Measurements from ENCODE around the gene HLA-C. TPM values are rescaled to one million over a fixed set of nuclear protein-coding genes. Genes with fewer than 3 reads are reported as not detected.

Gene HLA-C
- total and polyA plus RNA-seq, 10 of the 15 experiments (the other 5 are each of a cell fraction or from before 2014, with no cell fraction given): 121 to 1,092 (median 806) TPM

GRCh38 chr6:31272436-31272835 is 544 bp upstream of the HLA-C start:
- Histone ChIP-seq H3K79me2 (ENCODE audit: control insufficient read depth, insufficient read depth, low read length) (peaks cover 32% of the 10 kb centered on the region), H3K4me3 (peak overlapping the region; percentile 83), H3K9me3 (replicated peaks; ENCODE audit: control insufficient read depth, insufficient read depth, low read length) (no peaks in the 10 kb centered on the region), H4K20me1 (ENCODE audit: control insufficient read depth, insufficient read depth) (peaks cover 15% of the 10 kb centered on the region), H3K27me3 (replicated peaks in 1 of 2; ENCODE audit: control insufficient read depth in 2 of 2, insufficient read depth in 2 of 2, low read length in 1 of 2) (no peaks in the 10 kb centered on the region), H2AFZ (ENCODE audit: control insufficient read depth, low read depth, low read length) (peak overlapping the region; percentile 37), H3K4me1 (ENCODE audit: control insufficient read depth, insufficient read depth, low read length) (peaks cover 21% of the 10 kb centered on the region), H3K9ac (ENCODE audit: control insufficient read depth, insufficient read depth, low read length) (peak overlapping the region; percentile 87), H3K27ac (ENCODE audit: control insufficient read depth, insufficient read depth) (peak overlapping the region; percentile 95), H3K36me3 (ENCODE audit: control insufficient read depth in 2 of 2, insufficient read depth in 2 of 2, low read length in 1 of 2) (peaks cover 18 to 25% of the 10 kb centered on the region in 2 experiments; a peak in 3 of 4 replicates), H3K4me2 (ENCODE audit: control insufficient read depth, insufficient read depth) (peak overlapping the region; percentile 61)
- ChIA-PET CTCF (interaction anchor here (1.0 to 1.7 kb wide), 2 partner anchors 76 to 731 kb away, joined by 4 to 6 read pairs; no protein-coding TSS in a partner anchor), RAD21 (ENCODE audit: unreplicated experiment) (interaction anchor here (0.6 to 1.5 kb wide), 4 partner anchors 32 to 112 kb away, joined by 3 to 5 read pairs (median 4); no protein-coding TSS in a partner anchor), POLR2A (interaction anchor here (0.5 to 2.4 kb wide), 6 partner anchors 36 to 389 kb away, joined by 3 to 9 read pairs (median 4); no protein-coding TSS in a partner anchor), SMC1A (ENCODE audit: uncharacterized antibody, unreplicated experiment) (interaction anchor here (1.0 to 1.9 kb wide), 5 partner anchors 18 to 94 kb away, joined by 3 to 10 read pairs (median 4); no protein-coding TSS in a partner anchor)
- in situ Hi-C loops (cut with MboI): no loop called here
- no peak for FAIRE-seq
- WGBS (ENCODE audit: insufficient coverage, insufficient replicate concordance, low lambda C conversion rate, missing lambda C conversion rate): 3% methylated on average over 4 of the region's 4 CpGs
- peak; percentile 1; the same call in 1 of the 3 replicates for ATAC-seq
- no peak for TF ChIP-seq NFYB (IDR thresholded peaks at IDR 0.05; ENCODE audit: insufficient read depth, low read depth, low read length)
- TF ChIP-seq, protein P1, sequence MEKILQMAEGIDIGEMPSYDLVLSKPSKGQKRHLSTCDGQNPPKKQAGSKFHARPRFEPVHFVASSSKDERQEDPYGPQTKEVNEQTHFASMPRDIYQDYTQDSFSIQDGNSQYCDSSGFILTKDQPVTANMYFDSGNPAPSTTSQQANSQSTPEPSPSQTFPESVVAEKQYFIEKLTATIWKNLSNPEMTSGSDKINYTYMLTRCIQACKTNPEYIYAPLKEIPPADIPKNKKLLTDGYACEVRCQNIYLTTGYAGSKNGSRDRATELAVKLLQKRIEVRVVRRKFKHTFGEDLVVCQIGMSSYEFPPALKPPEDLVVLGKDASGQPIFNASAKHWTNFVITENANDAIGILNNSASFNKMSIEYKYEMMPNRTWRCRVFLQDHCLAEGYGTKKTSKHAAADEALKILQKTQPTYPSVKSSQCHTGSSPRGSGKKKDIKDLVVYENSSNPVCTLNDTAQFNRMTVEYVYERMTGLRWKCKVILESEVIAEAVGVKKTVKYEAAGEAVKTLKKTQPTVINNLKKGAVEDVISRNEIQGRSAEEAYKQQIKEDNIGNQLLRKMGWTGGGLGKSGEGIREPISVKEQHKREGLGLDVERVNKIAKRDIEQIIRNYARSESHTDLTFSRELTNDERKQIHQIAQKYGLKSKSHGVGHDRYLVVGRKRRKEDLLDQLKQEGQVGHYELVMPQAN (conservative IDR thresholded peaks at IDR 0.05): no peak
- TF ChIP-seq TBL1XR1 (IDR thresholded peaks at IDR 0.05; ENCODE audit: low read depth, low read length): no peak
- no peak for TF ChIP-seq SMARCA5 (IDR thresholded peaks at IDR 0.05)
- TF ChIP-seq CEBPB (IDR thresholded peaks at IDR 0.05; ENCODE audit: borderline replicate concordance in 1 of 2, low read depth in 2 of 2, low read length in 2 of 2): no peak
- BruUV-seq (replicated peaks): TSS peak; percentile 94
- intact Hi-C loops (cut with micrococcal nuclease; ENCODE audit: unreplicated experiment): loop anchor here (2.0 kb wide), 2 partner anchors 76 to 84 kb away; partner anchors contain the start of gene HLA-B
- DNase-seq (ENCODE audit: low read depth, low spot score): no peak

Measured in GM12878 (cell line).